Panc1 (cell line): ENCODE measurements around the gene PARP16.

ENCODE experiments used
- POLR2AphosphoS5 ChIP-seq: IDR thresholded peaks from 2 replicates; pipeline ENCODE4 v1.6.1; 2012; ENCODE audit warnings: mild to moderate bottlenecking, low read depth, low read length, moderate library complexity
- TF ChIP-seq, protein P1 (sequence below): fragments of 450-650 bp; IDR thresholded peaks from 2 replicates; pipeline ENCODE4 v1.5.1; 2017; ENCODE audit warnings: mild to moderate bottlenecking

DNA sequence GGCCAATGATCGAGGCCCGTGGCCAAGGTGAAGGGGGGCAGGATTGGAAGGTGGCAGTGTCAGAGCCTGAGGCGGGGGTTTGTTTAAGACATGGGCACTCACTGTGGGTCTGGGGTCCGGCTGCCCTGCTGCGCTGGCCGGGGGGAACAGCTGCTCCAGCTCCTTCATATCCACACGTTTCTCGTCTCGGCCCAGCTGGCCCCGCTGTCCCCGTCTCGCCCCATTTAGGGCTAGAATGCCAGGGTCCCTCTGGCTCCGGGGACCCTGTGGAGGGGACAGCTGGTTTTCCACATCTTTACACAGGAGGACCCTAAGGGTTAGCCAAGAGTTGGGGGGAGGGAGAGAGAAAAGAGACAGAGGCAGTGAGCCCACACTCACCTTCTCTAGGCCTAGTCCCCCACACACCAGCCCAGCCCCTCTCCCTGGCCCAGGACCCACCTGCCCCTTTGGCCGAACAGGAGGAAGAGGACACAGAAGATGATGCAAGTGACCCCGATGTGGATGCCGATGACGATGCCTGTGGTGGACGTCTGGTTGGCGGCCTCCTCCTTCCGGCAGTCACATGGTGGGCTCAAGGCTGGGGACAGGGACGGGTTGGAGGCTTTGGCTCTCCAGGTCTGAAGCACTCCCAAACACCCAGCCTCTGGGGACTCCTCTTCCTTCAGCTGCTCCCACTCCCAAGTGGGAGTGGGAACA, 42.8 kb upstream of the PARP16 start:
- no peak for TF ChIP-seq POLR2AphosphoS5
- TF ChIP-seq, protein P1, sequence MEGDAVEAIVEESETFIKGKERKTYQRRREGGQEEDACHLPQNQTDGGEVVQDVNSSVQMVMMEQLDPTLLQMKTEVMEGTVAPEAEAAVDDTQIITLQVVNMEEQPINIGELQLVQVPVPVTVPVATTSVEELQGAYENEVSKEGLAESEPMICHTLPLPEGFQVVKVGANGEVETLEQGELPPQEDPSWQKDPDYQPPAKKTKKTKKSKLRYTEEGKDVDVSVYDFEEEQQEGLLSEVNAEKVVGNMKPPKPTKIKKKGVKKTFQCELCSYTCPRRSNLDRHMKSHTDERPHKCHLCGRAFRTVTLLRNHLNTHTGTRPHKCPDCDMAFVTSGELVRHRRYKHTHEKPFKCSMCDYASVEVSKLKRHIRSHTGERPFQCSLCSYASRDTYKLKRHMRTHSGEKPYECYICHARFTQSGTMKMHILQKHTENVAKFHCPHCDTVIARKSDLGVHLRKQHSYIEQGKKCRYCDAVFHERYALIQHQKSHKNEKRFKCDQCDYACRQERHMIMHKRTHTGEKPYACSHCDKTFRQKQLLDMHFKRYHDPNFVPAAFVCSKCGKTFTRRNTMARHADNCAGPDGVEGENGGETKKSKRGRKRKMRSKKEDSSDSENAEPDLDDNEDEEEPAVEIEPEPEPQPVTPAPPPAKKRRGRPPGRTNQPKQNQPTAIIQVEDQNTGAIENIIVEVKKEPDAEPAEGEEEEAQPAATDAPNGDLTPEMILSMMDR = no peak
